NB4 (cell line): ENCODE data around the gene PATJ.

Experiments
- POLR2A ChIP-seq: IDR thresholded peaks from 2 replicates; pipeline ENCODE4 v1.6.1; 2011; ENCODE audit warnings: mild to moderate bottlenecking; ENCODE audit not compliant: insufficient read length; ENCODE audit errors: extremely low read depth
- TF ChIP-seq, protein P1 (sequence below): IDR thresholded peaks from one replicate; pipeline ENCODE4 v1.5.1; 2012; ENCODE audit warnings: low read depth, low read length

DNA sequence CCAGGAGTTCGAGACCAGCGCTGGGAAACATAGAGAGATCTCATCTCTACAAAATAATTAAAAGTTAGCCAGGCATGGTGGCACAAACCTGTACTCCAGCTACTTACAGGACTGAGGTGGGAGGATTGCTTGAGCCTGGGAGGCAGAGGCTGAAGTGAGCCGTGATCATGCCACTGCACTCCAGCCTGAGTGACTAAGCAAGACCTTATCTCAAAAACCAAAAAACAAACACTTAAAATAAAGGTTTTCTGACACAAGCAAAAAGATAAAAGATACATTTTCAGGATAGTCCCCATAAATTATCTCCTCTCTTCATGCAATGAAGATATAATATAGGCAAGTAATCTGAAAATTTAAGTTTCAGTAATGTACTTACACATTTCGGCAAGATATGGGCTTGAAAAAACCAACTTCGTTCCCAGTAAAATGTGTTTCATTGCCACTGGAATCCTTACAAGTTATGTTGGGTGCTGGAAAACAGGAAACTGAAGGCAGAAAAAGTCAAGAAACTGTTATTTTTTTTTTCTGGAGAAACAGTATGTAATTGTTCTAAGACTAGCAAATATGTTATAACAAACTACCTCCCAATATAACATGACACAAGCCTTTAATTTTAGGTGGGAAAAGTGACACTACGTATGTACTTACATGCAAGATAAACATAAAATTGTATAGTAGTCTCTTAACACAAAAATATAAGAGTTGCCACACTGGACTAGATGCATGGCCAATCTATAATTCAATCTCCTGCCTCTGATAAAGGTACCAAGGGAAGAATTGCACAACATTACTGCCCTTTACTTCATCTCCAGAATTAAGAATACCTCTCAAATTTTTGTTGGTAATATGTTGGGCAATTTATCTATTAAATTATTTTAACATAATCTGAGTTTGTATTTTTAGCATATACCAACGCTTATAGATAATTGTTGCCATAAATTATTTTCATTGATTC lies 33.0 kb upstream of the PATJ start:
- no peak for TF ChIP-seq POLR2A
- TF ChIP-seq, protein P1, sequence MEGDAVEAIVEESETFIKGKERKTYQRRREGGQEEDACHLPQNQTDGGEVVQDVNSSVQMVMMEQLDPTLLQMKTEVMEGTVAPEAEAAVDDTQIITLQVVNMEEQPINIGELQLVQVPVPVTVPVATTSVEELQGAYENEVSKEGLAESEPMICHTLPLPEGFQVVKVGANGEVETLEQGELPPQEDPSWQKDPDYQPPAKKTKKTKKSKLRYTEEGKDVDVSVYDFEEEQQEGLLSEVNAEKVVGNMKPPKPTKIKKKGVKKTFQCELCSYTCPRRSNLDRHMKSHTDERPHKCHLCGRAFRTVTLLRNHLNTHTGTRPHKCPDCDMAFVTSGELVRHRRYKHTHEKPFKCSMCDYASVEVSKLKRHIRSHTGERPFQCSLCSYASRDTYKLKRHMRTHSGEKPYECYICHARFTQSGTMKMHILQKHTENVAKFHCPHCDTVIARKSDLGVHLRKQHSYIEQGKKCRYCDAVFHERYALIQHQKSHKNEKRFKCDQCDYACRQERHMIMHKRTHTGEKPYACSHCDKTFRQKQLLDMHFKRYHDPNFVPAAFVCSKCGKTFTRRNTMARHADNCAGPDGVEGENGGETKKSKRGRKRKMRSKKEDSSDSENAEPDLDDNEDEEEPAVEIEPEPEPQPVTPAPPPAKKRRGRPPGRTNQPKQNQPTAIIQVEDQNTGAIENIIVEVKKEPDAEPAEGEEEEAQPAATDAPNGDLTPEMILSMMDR, result no peak
